ENCODE data around the gene TIGD6.

DNA sequence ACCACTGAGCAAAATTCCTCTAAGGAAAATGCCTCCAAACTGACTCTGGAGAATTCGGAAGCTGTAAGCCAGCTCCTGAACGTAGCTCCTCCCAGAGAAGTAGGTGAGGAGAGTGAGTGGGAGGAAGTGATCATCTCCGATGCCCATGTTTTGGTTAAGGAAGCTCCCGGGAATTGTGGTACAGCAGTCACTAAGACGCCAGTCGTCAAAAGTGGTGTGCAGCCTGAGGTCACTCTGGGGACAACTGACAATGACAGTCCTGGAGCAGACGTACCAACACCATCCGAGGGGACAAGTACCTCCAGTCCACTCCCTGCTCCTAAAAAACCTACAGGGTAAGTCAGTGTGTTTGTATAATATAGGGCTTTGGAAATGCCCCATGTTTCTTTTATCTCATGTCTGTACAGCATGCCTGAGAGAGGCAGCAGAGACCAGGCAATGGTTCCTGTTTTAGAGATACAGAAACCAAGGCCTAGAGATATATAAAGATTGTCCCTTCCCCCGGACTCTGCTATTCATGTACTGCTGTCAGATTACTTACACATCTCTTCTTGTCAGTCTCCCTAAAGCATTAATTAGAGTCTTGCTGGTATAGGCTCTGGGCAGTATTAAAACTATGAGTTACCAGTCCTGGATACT, 24.0 kb upstream of the TIGD6 start:
- TF ChIP-seq CTCF (IDR thresholded peaks at IDR 0.05 in 2 of 3, conservative IDR thresholded peaks at IDR 0.05 in 1 of 3; ENCODE audit: insufficient read depth in 2 of 3, low read depth in 1 of 3, low read length in 3 of 3) (peak; percentile 35 to 64 (median 37); a peak in 5 of 6 replicates), SMC3 (conservative IDR thresholded peaks at IDR 0.05; ENCODE audit: insufficient read depth, low read depth, low read length) (no peak), CREB3 (tag; conservative IDR thresholded peaks at IDR 0.05; ENCODE audit: low read depth) (no peak), SREBF1 (IDR thresholded peaks at IDR 0.05; ENCODE audit: borderline replicate concordance, low read depth, low read length) (no peak), MTA2 (IDR thresholded peaks at IDR 0.05; ENCODE audit: low read depth) (no peak), POLR2AphosphoS5 (IDR thresholded peaks at IDR 0.05; ENCODE audit: control insufficient read depth, insufficient read depth, low read depth, low read length) (no peak), SRF (CRISPR knock-in tag; IDR thresholded peaks at IDR 0.05) (no peak), USF1 (CRISPR knock-in tag; IDR thresholded peaks at IDR 0.05) (no peak)
- TF ChIP-seq, protein P1, sequence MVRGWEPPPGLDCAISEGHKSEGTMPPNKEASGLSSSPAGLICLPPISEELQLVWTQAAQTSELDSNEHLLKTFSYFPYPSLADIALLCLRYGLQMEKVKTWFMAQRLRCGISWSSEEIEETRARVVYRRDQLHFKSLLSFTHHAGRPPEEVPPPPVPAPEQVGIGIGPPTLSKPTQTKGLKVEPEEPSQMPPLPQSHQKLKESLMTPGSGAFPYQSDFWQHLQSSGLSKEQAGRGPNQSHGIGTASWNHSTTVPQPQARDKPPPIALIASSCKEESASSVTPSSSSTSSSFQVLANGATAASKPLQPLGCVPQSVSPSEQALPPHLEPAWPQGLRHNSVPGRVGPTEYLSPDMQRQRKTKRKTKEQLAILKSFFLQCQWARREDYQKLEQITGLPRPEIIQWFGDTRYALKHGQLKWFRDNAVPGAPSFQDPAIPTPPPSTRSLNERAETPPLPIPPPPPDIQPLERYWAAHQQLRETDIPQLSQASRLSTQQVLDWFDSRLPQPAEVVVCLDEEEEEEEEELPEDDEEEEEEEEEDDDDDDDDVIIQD (CRISPR knock-in tag; IDR thresholded peaks at IDR 0.05), result no peak
